OCI-LY1 (cell line): Measurements from ENCODE around the gene CATSPER3.

Source experiments
- EZH2 ChIP-seq: fragments of 200-600 bp; sonication (generic), shearing (Covaris generic); IDR thresholded peaks from 2 replicates; pipeline ENCODE4 v1.8.0; 2017; ENCODE audit warnings: borderline replicate concordance, mixed run types, mild to moderate bottlenecking, antibody characterized with exemption, low read length, moderate library complexity, mixed read lengths
- TF ChIP-seq, protein P1 (sequence below): fragments of 200-600 bp; sonication (generic), shearing (Covaris generic); IDR thresholded peaks from 2 replicates; pipeline ENCODE4 v1.5.1; 2017; ENCODE audit warnings: mild to moderate bottlenecking, antibody characterized with exemption, low read length, moderate library complexity, mixed read lengths

DNA sequence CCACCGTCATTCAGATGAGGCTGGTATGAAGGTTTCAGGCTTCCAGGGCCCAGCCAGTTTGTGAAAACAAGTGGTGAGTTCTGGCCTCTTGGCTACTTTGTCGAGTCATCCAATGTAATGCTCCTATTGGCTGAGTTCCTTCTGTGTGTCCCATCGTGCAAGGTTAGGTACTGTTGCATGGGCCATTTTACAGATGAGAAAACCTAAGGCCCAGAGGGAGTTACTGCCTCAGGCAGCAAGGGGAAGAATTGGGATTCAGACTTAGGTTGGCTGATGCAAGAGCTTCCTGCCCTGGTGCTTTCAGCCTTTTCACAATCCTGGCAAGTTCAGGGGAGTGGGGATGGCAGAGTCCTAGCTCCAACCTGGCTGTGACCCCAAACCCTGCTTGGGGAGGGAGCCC, 83.7 kb downstream of the CATSPER3 start:
- TF ChIP-seq, protein P1, sequence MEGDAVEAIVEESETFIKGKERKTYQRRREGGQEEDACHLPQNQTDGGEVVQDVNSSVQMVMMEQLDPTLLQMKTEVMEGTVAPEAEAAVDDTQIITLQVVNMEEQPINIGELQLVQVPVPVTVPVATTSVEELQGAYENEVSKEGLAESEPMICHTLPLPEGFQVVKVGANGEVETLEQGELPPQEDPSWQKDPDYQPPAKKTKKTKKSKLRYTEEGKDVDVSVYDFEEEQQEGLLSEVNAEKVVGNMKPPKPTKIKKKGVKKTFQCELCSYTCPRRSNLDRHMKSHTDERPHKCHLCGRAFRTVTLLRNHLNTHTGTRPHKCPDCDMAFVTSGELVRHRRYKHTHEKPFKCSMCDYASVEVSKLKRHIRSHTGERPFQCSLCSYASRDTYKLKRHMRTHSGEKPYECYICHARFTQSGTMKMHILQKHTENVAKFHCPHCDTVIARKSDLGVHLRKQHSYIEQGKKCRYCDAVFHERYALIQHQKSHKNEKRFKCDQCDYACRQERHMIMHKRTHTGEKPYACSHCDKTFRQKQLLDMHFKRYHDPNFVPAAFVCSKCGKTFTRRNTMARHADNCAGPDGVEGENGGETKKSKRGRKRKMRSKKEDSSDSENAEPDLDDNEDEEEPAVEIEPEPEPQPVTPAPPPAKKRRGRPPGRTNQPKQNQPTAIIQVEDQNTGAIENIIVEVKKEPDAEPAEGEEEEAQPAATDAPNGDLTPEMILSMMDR = no peak
- no peak for TF ChIP-seq EZH2
